ENCODE measurements around the gene HPN. TPM values are rescaled to one million over a fixed set of nuclear protein-coding genes. Genes with fewer than 3 reads are reported as not detected.

Gene HPN
- total and polyA plus RNA-seq, 10 of the 15 experiments (the other 5 are each of a cell fraction or from before 2014, with no cell fraction given), result 0.21 to 0.35 TPM; not detected in 8

DNA sequence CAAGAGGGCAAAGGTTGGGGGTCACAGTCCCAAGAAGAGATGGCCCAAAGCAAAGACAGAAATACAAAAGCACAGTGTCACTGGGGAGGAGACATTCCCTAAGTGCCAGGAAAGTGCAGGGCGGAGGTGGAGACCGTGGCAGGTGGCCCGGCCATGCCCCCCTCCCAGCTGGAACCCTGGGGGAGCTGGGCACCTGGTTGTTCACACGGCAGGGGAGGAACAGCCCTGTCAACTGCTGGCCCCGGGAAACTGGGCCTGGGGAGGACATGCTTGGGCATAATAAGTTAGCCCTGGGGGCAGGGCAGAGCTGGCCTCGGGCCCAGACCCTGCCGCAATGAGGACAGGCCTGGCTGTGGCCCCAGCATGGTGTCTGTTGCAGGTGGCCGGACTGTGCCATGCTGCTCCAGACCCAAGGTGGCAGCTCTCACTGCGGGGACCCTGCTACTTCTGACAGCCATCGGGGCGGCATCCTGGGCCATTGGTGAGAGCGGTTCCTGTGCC, 7.4 kb downstream of the HPN start:
- no peaks in the 10 kb centered on the region for H3K79me2 ChIP-seq (ENCODE audit: control insufficient read depth, insufficient read depth, low read length)
- WGBS (ENCODE audit: insufficient coverage, insufficient replicate concordance, low lambda C conversion rate, missing lambda C conversion rate), result 39% methylated on average over 11 of the region's 12 CpGs
- no peaks in the 10 kb centered on the region for H4K20me1 ChIP-seq (ENCODE audit: control insufficient read depth, insufficient read depth)
- POLR2A ChIA-PET, result interaction anchor here (0.9 kb wide), 1 partner anchor 9 kb away, joined by 4 read pairs; no protein-coding TSS in a partner anchor
- no peak overlapping the region for H3K4me2 ChIP-seq (ENCODE audit: control insufficient read depth, insufficient read depth)
- SMC1A ChIA-PET (ENCODE audit: uncharacterized antibody, unreplicated experiment), result no interaction called here
- RAD21 ChIA-PET (ENCODE audit: unreplicated experiment), result interaction anchor here (1.1 to 1.7 kb wide), 2 partner anchors 18 to 43 kb away, joined by 3 to 7 read pairs; no protein-coding TSS in a partner anchor
- DNase-seq (ENCODE audit: low read depth, low spot score) (no peak), FAIRE-seq (no peak), ATAC-seq (no peak)
- H3K27ac ChIP-seq (ENCODE audit: control insufficient read depth, insufficient read depth), result no peak overlapping the region
- intact Hi-C loops (cut with micrococcal nuclease; ENCODE audit: unreplicated experiment) (no loop called here), in situ Hi-C loops (cut with MboI) (no loop called here)
- no peak overlapping the region for H3K9ac ChIP-seq (ENCODE audit: control insufficient read depth, insufficient read depth, low read length)
- H3K27me3 ChIP-seq (replicated peaks in 1 of 2; ENCODE audit: control insufficient read depth in 2 of 2, insufficient read depth in 2 of 2, low read length in 1 of 2), result no peaks in the 10 kb centered on the region
- no peaks in the 10 kb centered on the region for H3K9me3 ChIP-seq (replicated peaks; ENCODE audit: control insufficient read depth, insufficient read depth, low read length)
- CTCF ChIA-PET, result interaction anchor here (1.3 to 3.9 kb wide), 4 partner anchors 9 to 87 kb away, joined by 4 to 20 read pairs (median 6); partner anchors contain the start of gene LGI4
- no TSS peak for BruUV-seq (replicated peaks)
- H3K4me1 ChIP-seq (ENCODE audit: control insufficient read depth, insufficient read depth, low read length), result no peaks in the 10 kb centered on the region
- H3K36me3 ChIP-seq (ENCODE audit: control insufficient read depth in 2 of 2, insufficient read depth in 2 of 2, low read length in 1 of 2), result no peaks in the 10 kb centered on the region
- no peak overlapping the region for H2AFZ ChIP-seq (ENCODE audit: control insufficient read depth, low read depth, low read length)
- H3K4me3 ChIP-seq, result no peak overlapping the region
- TF ChIP-seq, protein P1, sequence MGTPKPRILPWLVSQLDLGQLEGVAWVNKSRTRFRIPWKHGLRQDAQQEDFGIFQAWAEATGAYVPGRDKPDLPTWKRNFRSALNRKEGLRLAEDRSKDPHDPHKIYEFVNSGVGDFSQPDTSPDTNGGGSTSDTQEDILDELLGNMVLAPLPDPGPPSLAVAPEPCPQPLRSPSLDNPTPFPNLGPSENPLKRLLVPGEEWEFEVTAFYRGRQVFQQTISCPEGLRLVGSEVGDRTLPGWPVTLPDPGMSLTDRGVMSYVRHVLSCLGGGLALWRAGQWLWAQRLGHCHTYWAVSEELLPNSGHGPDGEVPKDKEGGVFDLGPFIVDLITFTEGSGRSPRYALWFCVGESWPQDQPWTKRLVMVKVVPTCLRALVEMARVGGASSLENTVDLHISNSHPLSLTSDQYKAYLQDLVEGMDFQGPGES (IDR thresholded peaks at IDR 0.05), result no peak
- no peak for TF ChIP-seq SPI1 (IDR thresholded peaks at IDR 0.05; ENCODE audit: borderline replicate concordance, insufficient read depth, low read depth, low read length)
- TF ChIP-seq CBX5 (IDR thresholded peaks at IDR 0.05; ENCODE audit: low read depth), result no peak
- TF ChIP-seq, protein P2, sequence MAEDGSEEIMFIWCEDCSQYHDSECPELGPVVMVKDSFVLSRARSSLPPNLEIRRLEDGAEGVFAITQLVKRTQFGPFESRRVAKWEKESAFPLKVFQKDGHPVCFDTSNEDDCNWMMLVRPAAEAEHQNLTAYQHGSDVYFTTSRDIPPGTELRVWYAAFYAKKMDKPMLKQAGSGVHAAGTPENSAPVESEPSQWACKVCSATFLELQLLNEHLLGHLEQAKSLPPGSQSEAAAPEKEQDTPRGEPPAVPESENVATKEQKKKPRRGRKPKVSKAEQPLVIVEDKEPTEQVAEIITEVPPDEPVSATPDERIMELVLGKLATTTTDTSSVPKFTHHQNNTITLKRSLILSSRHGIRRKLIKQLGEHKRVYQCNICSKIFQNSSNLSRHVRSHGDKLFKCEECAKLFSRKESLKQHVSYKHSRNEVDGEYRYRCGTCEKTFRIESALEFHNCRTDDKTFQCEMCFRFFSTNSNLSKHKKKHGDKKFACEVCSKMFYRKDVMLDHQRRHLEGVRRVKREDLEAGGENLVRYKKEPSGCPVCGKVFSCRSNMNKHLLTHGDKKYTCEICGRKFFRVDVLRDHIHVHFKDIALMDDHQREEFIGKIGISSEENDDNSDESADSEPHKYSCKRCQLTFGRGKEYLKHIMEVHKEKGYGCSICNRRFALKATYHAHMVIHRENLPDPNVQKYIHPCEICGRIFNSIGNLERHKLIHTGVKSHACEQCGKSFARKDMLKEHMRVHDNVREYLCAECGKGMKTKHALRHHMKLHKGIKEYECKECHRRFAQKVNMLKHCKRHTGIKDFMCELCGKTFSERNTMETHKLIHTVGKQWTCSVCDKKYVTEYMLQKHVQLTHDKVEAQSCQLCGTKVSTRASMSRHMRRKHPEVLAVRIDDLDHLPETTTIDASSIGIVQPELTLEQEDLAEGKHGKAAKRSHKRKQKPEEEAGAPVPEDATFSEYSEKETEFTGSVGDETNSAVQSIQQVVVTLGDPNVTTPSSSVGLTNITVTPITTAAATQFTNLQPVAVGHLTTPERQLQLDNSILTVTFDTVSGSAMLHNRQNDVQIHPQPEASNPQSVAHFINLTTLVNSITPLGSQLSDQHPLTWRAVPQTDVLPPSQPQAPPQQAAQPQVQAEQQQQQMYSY (CRISPR knock-in tag; IDR thresholded peaks at IDR 0.05), result no peak
- TF ChIP-seq, protein P3, sequence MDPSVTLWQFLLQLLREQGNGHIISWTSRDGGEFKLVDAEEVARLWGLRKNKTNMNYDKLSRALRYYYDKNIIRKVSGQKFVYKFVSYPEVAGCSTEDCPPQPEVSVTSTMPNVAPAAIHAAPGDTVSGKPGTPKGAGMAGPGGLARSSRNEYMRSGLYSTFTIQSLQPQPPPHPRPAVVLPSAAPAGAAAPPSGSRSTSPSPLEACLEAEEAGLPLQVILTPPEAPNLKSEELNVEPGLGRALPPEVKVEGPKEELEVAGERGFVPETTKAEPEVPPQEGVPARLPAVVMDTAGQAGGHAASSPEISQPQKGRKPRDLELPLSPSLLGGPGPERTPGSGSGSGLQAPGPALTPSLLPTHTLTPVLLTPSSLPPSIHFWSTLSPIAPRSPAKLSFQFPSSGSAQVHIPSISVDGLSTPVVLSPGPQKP (IDR thresholded peaks at IDR 0.05; ENCODE audit: low read depth, low read length), result no peak
- TF ChIP-seq, protein P4, sequence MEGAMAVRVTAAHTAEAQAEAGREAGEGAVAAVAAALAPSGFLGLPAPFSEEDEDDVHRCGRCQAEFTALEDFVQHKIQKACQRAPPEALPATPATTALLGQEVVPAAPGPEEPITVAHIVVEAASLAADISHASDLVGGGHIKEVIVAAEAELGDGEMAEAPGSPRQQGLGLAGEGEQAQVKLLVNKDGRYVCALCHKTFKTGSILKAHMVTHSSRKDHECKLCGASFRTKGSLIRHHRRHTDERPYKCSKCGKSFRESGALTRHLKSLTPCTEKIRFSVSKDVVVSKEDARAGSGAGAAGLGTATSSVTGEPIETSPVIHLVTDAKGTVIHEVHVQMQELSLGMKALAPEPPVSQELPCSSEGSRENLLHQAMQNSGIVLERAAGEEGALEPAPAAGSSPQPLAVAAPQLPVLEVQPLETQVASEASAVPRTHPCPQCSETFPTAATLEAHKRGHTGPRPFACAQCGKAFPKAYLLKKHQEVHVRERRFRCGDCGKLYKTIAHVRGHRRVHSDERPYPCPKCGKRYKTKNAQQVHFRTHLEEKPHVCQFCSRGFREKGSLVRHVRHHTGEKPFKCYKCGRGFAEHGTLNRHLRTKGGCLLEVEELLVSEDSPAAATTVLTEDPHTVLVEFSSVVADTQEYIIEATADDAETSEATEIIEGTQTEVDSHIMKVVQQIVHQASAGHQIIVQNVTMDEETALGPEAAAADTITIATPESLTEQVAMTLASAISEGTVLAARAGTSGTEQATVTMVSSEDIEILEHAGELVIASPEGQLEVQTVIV (IDR thresholded peaks at IDR 0.05; ENCODE audit: borderline replicate concordance, partially characterized antibody), result no peak
- TF ChIP-seq SIX5 (IDR thresholded peaks at IDR 0.05; ENCODE audit: low read depth, low read length, severe bottlenecking), result no peak
- TF ChIP-seq CHD1 (IDR thresholded peaks at IDR 0.05; ENCODE audit: low read depth, low read length), result no peak
- TF ChIP-seq STAT1 (conservative IDR thresholded peaks at IDR 0.05), result no peak
- TF ChIP-seq, protein P5, sequence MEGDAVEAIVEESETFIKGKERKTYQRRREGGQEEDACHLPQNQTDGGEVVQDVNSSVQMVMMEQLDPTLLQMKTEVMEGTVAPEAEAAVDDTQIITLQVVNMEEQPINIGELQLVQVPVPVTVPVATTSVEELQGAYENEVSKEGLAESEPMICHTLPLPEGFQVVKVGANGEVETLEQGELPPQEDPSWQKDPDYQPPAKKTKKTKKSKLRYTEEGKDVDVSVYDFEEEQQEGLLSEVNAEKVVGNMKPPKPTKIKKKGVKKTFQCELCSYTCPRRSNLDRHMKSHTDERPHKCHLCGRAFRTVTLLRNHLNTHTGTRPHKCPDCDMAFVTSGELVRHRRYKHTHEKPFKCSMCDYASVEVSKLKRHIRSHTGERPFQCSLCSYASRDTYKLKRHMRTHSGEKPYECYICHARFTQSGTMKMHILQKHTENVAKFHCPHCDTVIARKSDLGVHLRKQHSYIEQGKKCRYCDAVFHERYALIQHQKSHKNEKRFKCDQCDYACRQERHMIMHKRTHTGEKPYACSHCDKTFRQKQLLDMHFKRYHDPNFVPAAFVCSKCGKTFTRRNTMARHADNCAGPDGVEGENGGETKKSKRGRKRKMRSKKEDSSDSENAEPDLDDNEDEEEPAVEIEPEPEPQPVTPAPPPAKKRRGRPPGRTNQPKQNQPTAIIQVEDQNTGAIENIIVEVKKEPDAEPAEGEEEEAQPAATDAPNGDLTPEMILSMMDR (IDR thresholded peaks at IDR 0.05 in 2 of 3, conservative IDR thresholded peaks at IDR 0.05 in 1 of 3; ENCODE audit: control insufficient read depth in 2 of 3, extremely low read depth in 1 of 3, insufficient read depth in 1 of 3, low read depth in 3 of 3, low read length in 3 of 3), result no peak
- TF ChIP-seq, protein P6, sequence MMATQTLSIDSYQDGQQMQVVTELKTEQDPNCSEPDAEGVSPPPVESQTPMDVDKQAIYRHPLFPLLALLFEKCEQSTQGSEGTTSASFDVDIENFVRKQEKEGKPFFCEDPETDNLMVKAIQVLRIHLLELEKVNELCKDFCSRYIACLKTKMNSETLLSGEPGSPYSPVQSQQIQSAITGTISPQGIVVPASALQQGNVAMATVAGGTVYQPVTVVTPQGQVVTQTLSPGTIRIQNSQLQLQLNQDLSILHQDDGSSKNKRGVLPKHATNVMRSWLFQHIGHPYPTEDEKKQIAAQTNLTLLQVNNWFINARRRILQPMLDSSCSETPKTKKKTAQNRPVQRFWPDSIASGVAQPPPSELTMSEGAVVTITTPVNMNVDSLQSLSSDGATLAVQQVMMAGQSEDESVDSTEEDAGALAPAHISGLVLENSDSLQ (IDR thresholded peaks at IDR 0.05), result no peak
